Right cardiac atrium (tissue), 5 donors: ENCODE results near the gene RASGRP4. TPM values are rescaled to one million over a fixed set of nuclear protein-coding genes. Genes with fewer than 3 reads are reported as not detected.
"Not testable (repeated sequence)": the region's sequence is repeated elsewhere in the genome, so short reads cannot be mapped to it uniquely, and the experiment has no call there.

Experiments used
- ATAC-seq, 2 donors: fragments of 200-7000 bp; cut with Tn5 transposase; one replicate each; pipeline versions ENCODE4 v1.8.0 to v1.9.1; 2020; ENCODE audit warnings: moderate library complexity in 2 of 2, mild to moderate bottlenecking in 1 of 2
- DNase-seq, 3 donors: peaks; one replicate each; pipeline ENCODE4 v3.0.0-alpha.2; 2020
- H3K27ac ChIP-seq: one replicate; pipeline ENCODE4 v1.5.1; 2013; ENCODE audit warnings: mild to moderate bottlenecking, low read length, control low read depth, moderate library complexity
- H3K27me3 ChIP-seq: one replicate; pipeline ENCODE4 v1.6.1; 2013; ENCODE audit not compliant: control insufficient read depth, insufficient read depth
- H3K4me1 ChIP-seq: one replicate; pipeline ENCODE4 v1.6.1; 2013; ENCODE audit warnings: low read length; ENCODE audit not compliant: control insufficient read depth, insufficient read depth
- H3K4me3 ChIP-seq: one replicate; pipeline ENCODE4 v1.5.1; 2013; ENCODE audit warnings: low read length, control low read depth
- H3K9me3 ChIP-seq: one replicate; pipeline ENCODE4 v1.6.1; 2013; ENCODE audit warnings: low read length; ENCODE audit not compliant: control insufficient read depth
- WGBS: extraction: QIAGEN DNeasy Blood & Tissue Kit; methylation state at CpG from one replicate; pipeline ENCODE4 v1.1.7; 2013; 5-methylcytosine and 5-hydroxymethylcytosine counted together
- intact Hi-C, 4 donors: fragments of 100-400 bp; cut with DNase I; formaldehyde crosslinking; loops; one replicate each; pipeline versions ENCODE4 v1.11.0 to v1.14.0; 2022 to 2023
- polyA plus RNA-seq: library from polyadenylated mRNA; stranded (reverse); fragments of 200-250 nt; gene quantifications from one replicate; pipeline ENCODE4 v1.2.3, GENCODE V29; 2013
- total RNA-seq, 4 donors: library from RNA; stranded (reverse); fragmentation: NEBNext Ultra II Directional; extraction: Animal tissue kit (Norgen Biotek cat#: 25700); gene quantifications; one replicate each; pipeline ENCODE4 v1.2.1, GENCODE V29; 2021
- donor health status: healthy with polysubstance abuse.
- donor health status: DM: no; HTN: yes; CAD: no.
- donor health status: DM: no; HTN: no; CAD: no.
- donor health status: DM: no; HTN: yes; CAD: no; lungs with severe emphysema.
- donor health status: DM: yes; HTN: yes; CAD: no.

RASGRP4 gene
- total and polyA plus RNA-seq, 5 donors = 0.81 to 3.2 (median 1.5) TPM

DNA sequence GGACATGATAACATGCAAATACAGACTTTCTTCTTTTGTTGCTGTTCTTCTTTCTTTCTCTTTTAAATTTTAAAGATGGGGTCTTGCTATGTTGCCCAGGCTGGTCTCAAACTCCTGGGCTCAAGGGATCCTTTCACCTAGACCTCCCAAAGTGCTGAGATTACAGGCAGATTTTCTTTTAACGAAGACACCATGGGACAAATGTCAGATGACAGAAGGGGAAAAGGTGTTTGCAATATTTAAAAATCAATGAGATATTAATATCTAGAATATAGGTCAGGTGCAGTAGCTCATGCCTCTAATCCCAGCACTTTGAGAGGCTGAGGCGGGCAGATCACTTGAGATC lies 3.8 kb upstream of the RASGRP4 start:
- ATAC-seq = no peak
- Histone ChIP-seq H3K27ac (no peak overlapping the region), H3K9me3 (no peaks in the 10 kb centered on the region), H3K4me1 (no peaks in the 10 kb centered on the region), H3K4me3 (no peak overlapping the region), H3K27me3 (no peaks in the 10 kb centered on the region)
- 80% methylated on average over 2 of the region's 2 CpGs for WGBS
- intact Hi-C loops = no loop called here
- DNase-seq = no peak

DNA sequence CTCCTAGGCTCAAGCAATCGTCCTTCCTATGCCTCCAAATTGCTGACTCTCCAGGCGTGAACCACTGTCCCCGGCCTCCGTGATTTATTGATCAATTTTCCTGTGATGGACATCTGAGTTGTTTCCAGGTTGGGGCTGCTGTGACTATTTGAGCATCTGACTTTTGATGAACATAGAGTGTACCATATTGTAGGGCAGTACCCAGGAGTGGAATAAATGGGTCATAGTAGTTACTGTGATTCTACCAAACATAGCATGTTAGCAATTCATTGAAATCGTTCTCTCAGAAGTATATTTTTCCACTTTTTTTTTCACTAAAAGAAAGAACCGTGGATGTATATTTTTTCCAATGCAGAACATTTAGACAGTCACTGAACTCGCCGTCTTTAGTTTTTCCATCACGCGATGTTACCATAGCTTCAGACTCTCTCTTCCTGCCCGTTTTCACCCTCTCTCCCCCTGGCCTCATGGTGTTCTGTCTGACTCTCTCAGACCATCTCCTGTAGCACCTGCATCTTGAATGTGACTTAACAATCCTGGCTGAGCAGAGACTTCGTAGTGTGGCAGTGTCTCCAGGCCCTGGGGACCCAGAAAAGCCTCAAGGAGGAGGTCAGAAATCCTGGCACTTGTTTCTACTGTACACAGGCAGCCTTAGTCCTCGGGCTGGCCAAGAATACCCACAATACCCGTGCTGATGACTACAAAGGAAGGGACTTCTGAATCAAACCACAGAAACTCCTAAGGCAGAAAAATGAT lies 3.2 kb upstream of the RASGRP4 start:
- DNase-seq (no peak), ATAC-seq (no peak)
- WGBS = 63% methylated on average over 14 of the region's 14 CpGs
- no peaks in the 10 kb centered on the region for H3K4me1 ChIP-seq
- no peak overlapping the region for H3K4me3 ChIP-seq
- intact Hi-C loops = no loop called here
- H3K27me3 ChIP-seq = no peaks in the 10 kb centered on the region
- H3K27ac ChIP-seq = no peak overlapping the region
- H3K9me3 ChIP-seq = no peaks in the 10 kb centered on the region

DNA sequence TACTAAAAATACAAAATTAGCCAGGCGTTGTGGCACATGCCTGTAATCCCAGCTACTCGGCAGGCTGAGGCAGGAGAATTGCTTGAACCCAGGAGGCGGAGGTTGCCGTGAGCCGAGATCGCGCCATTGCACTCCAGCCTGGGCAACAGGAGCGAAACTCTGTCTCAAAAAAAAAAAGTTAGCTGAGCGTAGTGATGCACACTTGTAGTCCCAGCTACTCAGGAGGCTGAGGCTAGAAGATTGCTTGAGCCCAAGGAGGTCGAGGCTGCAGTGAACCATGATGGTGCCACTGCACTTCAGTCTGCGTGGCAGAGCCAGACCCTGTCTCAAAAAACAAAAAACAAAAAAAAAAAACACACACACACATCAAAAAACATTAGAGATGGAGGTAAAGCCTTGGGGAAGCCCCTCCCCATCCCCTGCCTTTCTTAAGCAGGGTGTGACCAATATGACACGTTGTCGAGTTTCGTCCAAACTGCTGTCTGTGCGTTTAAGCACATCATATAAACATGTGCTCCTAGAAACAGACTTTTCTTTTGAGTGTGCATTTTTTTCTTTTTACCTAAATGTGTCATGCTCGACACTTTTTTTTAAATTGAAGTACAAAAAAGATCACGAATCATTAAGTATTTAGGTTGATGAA lies 1.1 kb upstream of the RASGRP4 start:
- intact Hi-C loops, ATAC-seq, DNase-seq, H3K4me3 ChIP-seq, H3K27ac ChIP-seq, H3K9me3 ChIP-seq, H3K4me1 ChIP-seq, H3K27me3 ChIP-seq: not testable (repeated sequence)
- WGBS = 74% methylated on average over 16 of the region's 17 CpGs

DNA sequence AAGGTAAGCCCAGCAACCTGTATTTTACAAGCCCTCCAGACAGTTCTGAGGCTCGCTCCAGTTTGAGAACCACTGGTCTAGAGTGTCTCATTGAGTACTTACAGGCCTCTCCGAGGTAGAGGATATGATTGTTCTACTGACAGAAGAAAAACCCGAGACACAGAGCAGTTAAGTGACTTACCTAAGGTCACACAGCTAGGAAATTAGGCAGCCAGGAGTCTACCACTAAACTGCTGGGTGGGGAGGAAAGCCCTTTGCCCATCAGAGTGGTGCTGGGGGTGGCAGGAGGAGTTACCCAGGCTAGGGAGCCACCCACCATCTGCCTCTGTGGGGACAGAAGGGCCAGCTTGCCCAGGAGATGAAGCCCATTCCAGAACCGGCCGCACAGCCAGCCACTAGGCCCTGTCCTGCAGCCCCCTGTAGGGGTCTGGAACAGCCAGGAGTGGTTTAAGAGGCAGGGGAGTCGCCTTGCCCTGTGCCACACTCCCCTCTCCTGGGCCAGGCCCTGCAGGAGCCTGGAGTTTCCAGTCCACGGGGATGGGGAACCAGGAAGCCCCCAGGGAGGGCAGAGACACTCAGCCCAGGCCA lies 703 bp downstream of the RASGRP4 start:
- WGBS = 68% methylated on average over 7 of the region's 7 CpGs
- DNase-seq = no peak
- intact Hi-C loops = no loop called here
- Histone ChIP-seq H3K4me1 (no peaks in the 10 kb centered on the region), H3K9me3 (no peaks in the 10 kb centered on the region), H3K4me3 (peak overlapping the region; percentile 29), H3K27ac (no peak overlapping the region), H3K27me3 (no peaks in the 10 kb centered on the region)
- ATAC-seq = peak; percentile 20 to 26

DNA sequence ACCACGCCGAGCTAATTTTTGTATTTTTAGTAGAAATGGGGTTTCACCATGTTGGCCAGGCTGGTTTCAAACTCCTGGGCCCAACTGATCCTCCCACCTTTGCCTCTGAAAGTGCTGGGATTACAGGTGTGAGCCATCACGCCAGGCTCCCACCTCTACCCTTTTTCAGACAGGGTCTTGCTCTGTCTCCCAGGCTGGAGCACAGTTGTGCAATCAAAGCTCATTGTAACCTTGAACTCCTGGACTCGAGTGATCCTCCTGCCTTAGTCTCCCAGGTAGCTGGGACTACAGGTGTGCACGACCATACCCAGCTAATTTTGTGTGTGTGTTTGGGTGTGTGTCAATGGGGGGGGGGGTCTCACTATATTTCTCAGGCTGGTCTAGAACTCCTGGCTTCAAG lies 1.7 kb downstream of the RASGRP4 start:
- 86% methylated on average over 5 of the region's 5 CpGs for WGBS
- Histone ChIP-seq H3K27ac (no peak overlapping the region), H3K4me3 (no peak overlapping the region), H3K9me3 (no peaks in the 10 kb centered on the region), H3K4me1 (no peaks in the 10 kb centered on the region), H3K27me3 (no peaks in the 10 kb centered on the region)
- ATAC-seq = no peak
- no peak for DNase-seq
- intact Hi-C loops = no loop called here

DNA sequence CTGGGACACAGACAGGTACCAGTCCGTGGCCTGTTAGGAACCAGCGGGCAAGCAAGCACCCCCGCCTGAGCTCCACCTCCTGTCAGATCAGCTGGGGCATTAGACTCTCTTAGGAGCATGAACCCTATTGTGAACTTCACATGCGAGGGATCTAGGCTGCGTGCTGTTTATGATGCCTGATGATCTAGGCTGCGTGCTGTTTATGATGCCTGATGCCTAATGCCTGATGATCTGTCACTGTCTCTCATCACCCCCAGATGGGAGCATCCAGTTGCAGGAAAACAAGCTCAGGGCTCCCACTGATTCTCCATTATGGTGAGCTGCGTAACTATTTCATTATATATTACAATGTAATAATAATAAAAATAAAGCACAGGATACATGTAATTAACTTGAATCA lies 3.6 kb downstream of the RASGRP4 start:
- Histone ChIP-seq H3K9me3 (no peaks in the 10 kb centered on the region), H3K27me3 (no peaks in the 10 kb centered on the region), H3K27ac (no peak overlapping the region), H3K4me3 (no peak overlapping the region), H3K4me1 (no peaks in the 10 kb centered on the region)
- 85% methylated on average over 7 of the region's 7 CpGs for WGBS
- ATAC-seq = no peak
- DNase-seq = no peak
- intact Hi-C loops = no loop called here

DNA sequence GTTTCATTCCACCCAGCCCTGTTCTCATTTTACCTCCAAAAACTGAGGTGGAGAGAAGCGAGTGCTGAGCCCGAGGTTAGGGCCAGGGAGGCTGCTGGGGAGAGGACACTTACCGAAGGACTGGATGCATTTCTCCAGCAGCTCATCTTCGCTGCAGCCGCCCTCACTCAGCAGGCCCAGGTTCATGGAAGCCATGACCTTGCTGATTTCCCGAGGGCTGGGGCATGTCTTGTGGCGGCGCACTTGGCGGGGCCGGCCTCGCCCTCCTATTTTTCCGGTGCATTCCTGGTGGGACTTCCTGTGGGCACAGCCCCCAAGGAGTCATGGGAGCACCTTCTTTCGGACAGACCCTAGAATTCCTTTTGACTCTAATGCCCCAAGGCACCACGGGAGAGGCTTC lies 4.2 kb downstream of the RASGRP4 start:
- Histone ChIP-seq H3K27me3 (no peaks in the 10 kb centered on the region), H3K4me1 (no peaks in the 10 kb centered on the region), H3K4me3 (no peak overlapping the region), H3K9me3 (no peaks in the 10 kb centered on the region), H3K27ac (no peak overlapping the region)
- intact Hi-C loops = no loop called here
- ATAC-seq (no peak), DNase-seq (no peak)
- WGBS = 75% methylated on average over 14 of the region's 14 CpGs

DNA sequence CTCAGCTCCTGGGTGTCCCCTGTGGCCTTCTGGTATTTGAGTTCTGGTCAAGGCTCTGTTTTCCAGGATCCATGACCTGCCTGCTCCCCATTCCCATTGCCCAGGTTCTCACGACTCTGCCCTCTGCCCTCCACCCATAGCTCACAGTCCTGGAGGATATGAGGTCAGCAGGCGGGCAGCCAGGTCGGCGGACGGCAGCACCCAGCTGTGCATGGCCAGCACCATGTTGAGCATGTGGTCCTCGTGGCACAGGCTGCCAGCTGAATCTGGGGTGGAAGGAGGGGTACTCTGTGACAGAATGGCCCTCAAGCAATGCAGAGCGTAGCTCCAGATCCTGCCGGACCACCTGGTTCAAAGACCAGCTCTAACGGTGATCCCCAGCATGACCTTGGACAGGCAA lies 5.1 kb downstream of the RASGRP4 start:
- Histone ChIP-seq H3K9me3 (no peaks in the 10 kb centered on the region), H3K4me3 (no peak overlapping the region), H3K27me3 (no peaks in the 10 kb centered on the region), H3K27ac (no peak overlapping the region), H3K4me1 (no peaks in the 10 kb centered on the region)
- no peak for ATAC-seq
- no peak for DNase-seq
- 86% methylated on average over 9 of the region's 9 CpGs for WGBS
- intact Hi-C loops = no loop called here

DNA sequence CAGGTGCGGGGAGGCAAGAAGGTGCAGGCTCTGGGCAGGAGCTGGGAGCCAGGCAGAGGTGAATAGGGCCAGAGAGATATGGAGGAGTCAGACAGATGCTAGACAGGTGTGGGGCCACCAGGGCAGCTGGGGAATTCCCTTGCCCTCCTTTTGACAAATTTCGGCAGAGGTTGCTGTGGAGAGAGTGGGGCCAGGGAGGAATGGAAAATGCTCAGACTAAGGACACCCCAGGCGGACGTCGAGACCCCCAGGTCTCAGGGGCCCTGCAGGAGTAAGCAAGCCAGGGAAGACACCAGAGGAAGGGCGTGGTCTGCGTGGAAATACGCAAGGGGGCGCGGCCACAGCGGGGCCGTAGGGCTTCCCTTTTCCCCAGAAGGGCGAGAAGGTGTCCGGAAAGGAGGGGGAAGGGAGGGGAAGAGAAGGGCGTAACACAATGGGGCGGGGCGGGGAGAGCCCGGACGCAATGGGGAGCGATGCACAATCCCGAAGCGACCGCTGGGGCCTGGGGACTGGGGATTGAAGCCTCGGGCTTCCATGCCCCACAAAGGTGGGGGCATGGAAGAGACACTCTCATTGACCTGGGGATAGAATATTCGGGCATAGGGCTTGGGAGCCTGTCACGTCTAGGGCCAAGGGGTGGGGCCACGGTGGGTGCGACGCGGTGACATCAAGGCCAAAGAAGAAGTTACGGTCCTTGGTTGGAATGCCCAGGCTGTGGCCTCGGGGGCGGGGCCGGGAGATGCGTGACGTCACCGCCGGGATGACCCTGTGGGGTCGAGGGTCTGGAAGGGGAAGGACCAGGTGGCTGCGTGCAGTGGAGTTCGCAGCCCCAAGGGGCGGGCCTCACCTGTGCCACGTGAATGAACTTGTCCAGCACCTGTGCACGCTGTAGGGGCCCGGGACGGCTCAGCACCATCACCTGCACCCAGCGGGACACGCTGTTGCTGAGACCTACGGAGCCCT lies 8.2 kb downstream of the RASGRP4 start:
- ATAC-seq = peak; percentile 78 to 93
- Histone ChIP-seq H3K4me1 (no peaks in the 10 kb centered on the region), H3K9me3 (no peaks in the 10 kb centered on the region), H3K4me3 (peak overlapping the region; percentile 22), H3K27me3 (no peaks in the 10 kb centered on the region), H3K27ac (no peak overlapping the region)
- intact Hi-C loops = no loop called here
- peak; percentile 75 to 89 (median 85) for DNase-seq
- WGBS = 6% methylated on average over 49 of the region's 49 CpGs

DNA sequence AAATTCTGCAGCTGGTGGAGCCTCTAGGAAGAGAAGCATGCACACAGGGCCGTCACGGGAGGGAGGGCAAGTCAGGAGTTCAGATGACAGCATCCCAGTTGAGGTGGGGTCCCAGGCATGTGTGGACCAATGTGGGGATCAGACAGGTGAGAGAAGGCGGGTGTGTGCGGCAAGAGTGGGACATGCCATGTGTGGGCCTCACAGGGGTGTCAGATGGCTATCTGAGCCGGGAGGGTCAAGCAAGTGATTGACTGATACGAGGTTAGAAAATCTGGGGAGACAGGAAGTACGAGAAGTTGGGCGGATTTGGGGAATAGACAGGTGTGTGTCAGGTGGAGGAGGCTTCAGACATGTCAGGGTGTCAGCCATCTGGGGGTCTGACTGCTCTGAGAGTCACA lies 8.9 kb downstream of the RASGRP4 start:
- Histone ChIP-seq H3K4me3 (no peak overlapping the region), H3K9me3 (no peaks in the 10 kb centered on the region), H3K4me1 (no peaks in the 10 kb centered on the region), H3K27ac (no peak overlapping the region), H3K27me3 (no peaks in the 10 kb centered on the region)
- intact Hi-C loops = no loop called here
- no peak for DNase-seq
- no peak for ATAC-seq
- WGBS = 75% methylated on average over 8 of the region's 8 CpGs

DNA sequence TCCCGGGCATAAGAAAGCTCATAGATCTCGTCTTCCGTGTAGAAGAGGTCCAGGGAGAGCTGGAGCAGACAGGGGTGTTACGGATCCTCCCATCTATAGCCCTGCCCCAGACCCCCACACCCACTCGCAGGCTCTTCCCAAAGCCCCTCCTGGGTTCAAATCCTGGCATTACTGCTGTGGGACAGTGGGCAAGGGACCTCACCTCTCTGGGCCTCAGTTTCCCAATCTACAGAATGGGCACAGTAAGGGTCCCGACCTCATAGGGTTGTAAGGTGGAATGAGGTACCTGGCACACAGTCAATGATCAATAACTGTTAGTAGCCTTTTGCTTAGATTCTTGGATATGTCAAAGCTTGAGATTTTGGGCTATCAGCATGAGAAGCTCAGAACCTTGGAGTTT lies 12.6 kb downstream of the RASGRP4 start:
- intact Hi-C loops = no loop called here
- Histone ChIP-seq H3K4me1 (no peaks in the 10 kb centered on the region), H3K27me3 (no peaks in the 10 kb centered on the region), H3K27ac (no peak overlapping the region), H3K4me3 (no peak overlapping the region), H3K9me3 (no peaks in the 10 kb centered on the region)
- DNase-seq = no peak
- WGBS = 88% methylated on average over 6 of the region's 6 CpGs
- ATAC-seq = no peak
